GM10266 (cell line): Measurements from ENCODE around the gene CYFIP1.

Experiments used
- DNase-seq: peaks from one replicate; pipeline ENCODE4 v3.0.0; 2012; ENCODE audit errors: extremely low spot score
- TF ChIP-seq, protein P1 (sequence below): IDR thresholded peaks from 2 replicates; pipeline ENCODE4 v1.5.1; 2012; ENCODE audit warnings: mild to moderate bottlenecking, low read depth; ENCODE audit not compliant: control insufficient read depth, insufficient read depth; ENCODE audit errors: missing control alignments

The CYFIP1 gene

GRCh38 chr15:22915866-22916515 lies 64.2 kb downstream of the CYFIP1 start:
- TF ChIP-seq, protein P1, sequence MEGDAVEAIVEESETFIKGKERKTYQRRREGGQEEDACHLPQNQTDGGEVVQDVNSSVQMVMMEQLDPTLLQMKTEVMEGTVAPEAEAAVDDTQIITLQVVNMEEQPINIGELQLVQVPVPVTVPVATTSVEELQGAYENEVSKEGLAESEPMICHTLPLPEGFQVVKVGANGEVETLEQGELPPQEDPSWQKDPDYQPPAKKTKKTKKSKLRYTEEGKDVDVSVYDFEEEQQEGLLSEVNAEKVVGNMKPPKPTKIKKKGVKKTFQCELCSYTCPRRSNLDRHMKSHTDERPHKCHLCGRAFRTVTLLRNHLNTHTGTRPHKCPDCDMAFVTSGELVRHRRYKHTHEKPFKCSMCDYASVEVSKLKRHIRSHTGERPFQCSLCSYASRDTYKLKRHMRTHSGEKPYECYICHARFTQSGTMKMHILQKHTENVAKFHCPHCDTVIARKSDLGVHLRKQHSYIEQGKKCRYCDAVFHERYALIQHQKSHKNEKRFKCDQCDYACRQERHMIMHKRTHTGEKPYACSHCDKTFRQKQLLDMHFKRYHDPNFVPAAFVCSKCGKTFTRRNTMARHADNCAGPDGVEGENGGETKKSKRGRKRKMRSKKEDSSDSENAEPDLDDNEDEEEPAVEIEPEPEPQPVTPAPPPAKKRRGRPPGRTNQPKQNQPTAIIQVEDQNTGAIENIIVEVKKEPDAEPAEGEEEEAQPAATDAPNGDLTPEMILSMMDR, result no peak
- DNase-seq, result no peak

DNA sequence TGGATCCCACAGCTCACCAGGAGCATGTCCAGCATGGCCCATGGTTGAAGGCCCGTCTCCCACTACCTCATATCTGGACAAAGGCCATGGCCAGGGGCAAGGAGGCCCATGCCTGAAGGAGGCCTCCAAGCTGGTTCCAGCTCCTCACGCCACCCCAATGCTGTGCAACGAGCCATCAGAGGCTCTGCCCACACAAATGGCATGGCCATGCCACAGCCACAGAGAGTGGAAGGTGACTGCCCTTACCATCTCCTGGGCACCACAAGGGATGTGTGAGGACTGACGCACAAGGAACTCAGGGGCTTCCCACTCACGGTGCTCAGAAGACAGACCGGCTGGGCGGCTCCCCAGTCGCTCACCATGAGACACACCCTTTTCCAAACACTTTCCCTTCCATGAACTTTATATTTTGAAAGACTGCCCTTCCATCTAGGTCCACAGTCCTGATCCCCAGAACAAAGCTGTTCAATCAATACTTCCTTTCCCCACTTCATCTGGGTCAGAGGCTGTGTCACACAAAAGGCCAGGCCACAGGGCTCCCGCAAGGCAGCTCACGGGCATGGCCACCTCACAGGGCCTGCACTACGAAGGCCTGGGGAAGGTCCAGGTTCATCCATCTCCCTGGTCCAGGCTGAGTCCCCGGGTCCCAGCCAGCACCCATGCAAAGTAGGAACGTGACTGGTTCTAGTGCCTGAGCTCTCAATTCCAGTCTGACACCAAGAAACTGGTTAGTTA lies 66.4 kb downstream of the CYFIP1 start:
- DNase-seq, result no peak
- TF ChIP-seq, protein P1, result no peak

DNA sequence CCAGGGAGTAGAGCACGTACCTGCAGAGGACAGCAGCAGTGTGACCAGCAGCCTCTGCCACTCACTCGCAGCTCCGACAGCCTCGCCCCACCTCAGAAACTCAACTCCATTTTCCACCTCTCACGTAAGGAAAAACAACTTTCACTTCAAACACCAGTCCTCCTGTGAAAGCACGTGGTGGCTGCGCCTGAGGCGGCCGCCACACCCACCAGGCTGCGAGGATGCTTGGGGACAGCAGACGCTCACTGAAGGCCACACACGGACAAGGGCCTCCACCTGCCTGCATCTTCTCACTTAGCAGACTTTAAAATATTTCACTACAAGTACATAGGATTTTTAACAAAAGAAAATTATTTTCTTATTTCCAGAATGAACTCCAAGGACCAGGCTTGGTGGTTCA lies 67.9 kb downstream of the CYFIP1 start:
- TF ChIP-seq, protein P1, result no peak
- DNase-seq, result no peak

GRCh38 chr15:22911306-22911705 lies 68.9 kb downstream of the CYFIP1 start:
- TF ChIP-seq, protein P1, result no peak

DNA sequence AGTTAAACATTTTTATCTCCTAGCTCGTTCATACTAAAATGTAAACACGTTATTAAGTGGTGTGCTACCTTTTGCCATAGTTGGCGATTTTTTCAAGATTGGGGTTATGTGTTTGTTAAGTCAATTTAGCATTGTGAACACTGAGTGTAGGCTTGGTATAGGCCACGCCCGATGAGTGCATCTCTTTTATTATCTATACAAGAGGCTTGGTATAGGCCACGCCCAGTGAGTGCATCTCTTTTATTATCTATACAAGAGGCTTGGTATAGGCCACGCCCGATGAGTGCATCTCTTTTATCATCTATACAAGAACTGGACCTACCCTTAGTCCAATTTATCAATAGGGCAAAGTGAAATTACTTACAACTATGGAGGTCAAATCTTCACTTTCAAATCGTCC lies 71.3 kb downstream of the CYFIP1 start:
- TF ChIP-seq, protein P1, result no peak
- no peak for DNase-seq

More at GRCh38 chr15:22911306-22911705, 68.9 kb downstream of the CYFIP1 start:
- no peak for DNase-seq

DNA sequence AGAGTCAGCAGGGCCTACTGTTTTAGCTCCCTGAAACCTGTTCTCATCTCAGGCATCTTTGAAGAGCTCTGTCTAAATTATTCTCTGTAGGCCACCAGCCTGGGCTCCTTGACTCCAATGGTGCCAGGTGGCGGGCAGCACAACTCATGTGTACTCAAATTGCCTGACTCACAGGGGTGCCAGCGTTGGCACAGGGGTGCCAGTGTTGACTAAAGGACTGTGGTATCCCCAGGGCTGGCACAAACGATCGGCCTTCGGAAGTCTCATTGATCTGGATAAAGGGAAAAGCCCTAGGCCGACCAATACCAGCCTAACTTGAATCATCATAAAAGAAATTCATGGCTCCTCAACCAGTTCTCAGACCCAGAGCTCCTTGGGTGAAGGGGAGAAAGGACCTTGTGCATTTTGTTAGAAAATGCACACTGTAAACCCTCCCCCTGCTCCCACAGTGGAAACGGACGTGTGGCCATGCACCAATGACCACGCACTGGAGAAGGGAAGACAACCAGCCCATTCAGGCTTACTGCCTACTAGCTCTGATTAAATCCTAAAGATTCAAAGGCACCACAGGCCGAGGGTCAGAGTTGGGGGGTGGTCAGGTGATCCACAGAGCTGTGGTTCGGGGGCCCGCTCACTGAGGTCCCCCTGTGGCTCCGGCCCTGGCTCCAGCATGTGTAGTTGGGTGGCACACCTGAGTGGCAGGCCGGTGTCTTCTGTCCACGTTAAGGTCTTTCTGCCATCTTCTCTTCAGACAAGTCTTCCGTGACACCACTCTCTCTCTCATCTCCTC lies 72.8 kb downstream of the CYFIP1 start:
- TF ChIP-seq, protein P1, result no peak
- no peak for DNase-seq
